Cardiac ventricle fibroblast (primary cell): ENCODE data around the gene ILK. TPM values are rescaled to one million over a fixed set of nuclear protein-coding genes. Genes with fewer than 3 reads are reported as not detected.

Source experiments
- total RNA-seq: library from RNA; depleted of rRNA; stranded (reverse); fragments of >200 nt; gene quantifications from 2 replicates; pipeline ENCODE4 v1.2.3, GENCODE V29; 2015

Gene ILK
- 83.9 and 93.4 TPM in 2 replicates for total RNA-seq

GRCh38 chr11:6603287-6604080 is at the start of gene ILK, which contains the start of gene RRP8:
TSS of gene ILK (plus strand) at chr11:6603774. CDS start at chr11:6604272, 498 bp downstream.
TSS of gene RRP8 (minus strand) at chr11:6603616. CDS start at chr11:6603502, 114 bp downstream.

GRCh38 chr11:6612213-6613041 is 8.9 kb downstream of the ILK start, which contains the start of gene TAF10:
TSS of gene TAF10 (minus strand) at chr11:6612216. CDS start at chr11:6612189, 27 bp downstream.

GRCh38 chr11:6619004-6619745 is 15.6 kb downstream of the ILK start, which contains the start of gene TPP1:
TSS of gene TPP1 (minus strand) at chr11:6619422. CDS start at chr11:6619400, 22 bp downstream.

GRCh38 chr11:6655790-6656583 is 52.4 kb downstream of the ILK start, which contains the start of gene DCHS1:
TSS of gene DCHS1 (minus strand) at chr11:6655809. CDS start at chr11:6641613, 14,196 bp downstream.

Other genes starting within 250 kb of the ILK start
- gene SMPD1, start 213.3 kb upstream of the ILK start, total RNA-seq: 47.8 and 55.1 TPM in 2 replicates
- gene APBB1, start 184.7 kb upstream of the ILK start, total RNA-seq: 20.8 and 21.2 TPM in 2 replicates
- 0.29 TPM in 1 of 2 replicates, not detected in the other for gene HPX, start 162.8 kb upstream of the ILK start, total RNA-seq
- 10.4 and 12.2 TPM in 2 replicates for gene TRIM3, start 129.8 kb upstream of the ILK start, total RNA-seq
- gene ARFIP2, start 122.4 kb upstream of the ILK start, total RNA-seq: 39.4 and 45.2 TPM in 2 replicates
- gene TIMM10B, start 122.3 kb upstream of the ILK start, total RNA-seq: 19.1 and 31.7 TPM in 2 replicates
- gene DNHD1, start 106.5 kb upstream of the ILK start, total RNA-seq: 1.4 and 2.3 TPM in 2 replicates
- 6.7 and 14.0 TPM in 2 replicates for gene RRP8, start 158 bp upstream of the ILK start, total RNA-seq
- gene TAF10, start 8.4 kb downstream of the ILK start, total RNA-seq: 57.7 and 71.8 TPM in 2 replicates
- gene TPP1, start 15.6 kb downstream of the ILK start, total RNA-seq: 82.0 and 93.0 TPM in 2 replicates
- 1.6 and 2.0 TPM in 2 replicates for gene DCHS1, start 52.0 kb downstream of the ILK start, total RNA-seq
- gene MRPL17, start 79.6 kb downstream of the ILK start, total RNA-seq: 36.9 and 60.1 TPM in 2 replicates
- gene OR2AG2, start 168.2 kb downstream of the ILK start, total RNA-seq: not detected in 2 replicates
- not detected in 2 replicates for gene OR2AG1, start 179.2 kb downstream of the ILK start, total RNA-seq
- gene OR6A2, start 195.9 kb downstream of the ILK start, total RNA-seq: 0.06 TPM in 1 of 2 replicates, not detected in the other
- not detected in 2 replicates for gene OR10A5, start 241.9 kb downstream of the ILK start, total RNA-seq